Neuron (in vitro differentiated cells): Measurements from ENCODE around the gene MAN1A2.

ENCODE experiments used
- H2AFZ ChIP-seq: one replicate; pipeline ENCODE4 v1.6.1; 2013; ENCODE audit warnings: low read depth, mild to moderate bottlenecking, inconsistent platforms, low read length, moderate library complexity
- H3K27me3 ChIP-seq: one replicate; pipeline ENCODE4 v1.6.1; 2013; ENCODE audit warnings: low read length; ENCODE audit not compliant: insufficient read depth
- H3K36me3 ChIP-seq: one replicate; pipeline ENCODE4 v1.6.1; 2013; ENCODE audit warnings: low read length; ENCODE audit not compliant: insufficient read depth
- H3K4me1 ChIP-seq: one replicate; pipeline ENCODE4 v1.6.1; 2013; ENCODE audit warnings: low read length; ENCODE audit not compliant: insufficient read depth
- H3K4me3 ChIP-seq: 2 replicates; pipeline ENCODE4 v1.5.1; 2013; ENCODE audit warnings: mild to moderate bottlenecking, low read length, moderate library complexity
- H3K9me3 ChIP-seq: one replicate; pipeline ENCODE4 v1.6.1; 2013; ENCODE audit warnings: low read length

MAN1A2 gene

DNA sequence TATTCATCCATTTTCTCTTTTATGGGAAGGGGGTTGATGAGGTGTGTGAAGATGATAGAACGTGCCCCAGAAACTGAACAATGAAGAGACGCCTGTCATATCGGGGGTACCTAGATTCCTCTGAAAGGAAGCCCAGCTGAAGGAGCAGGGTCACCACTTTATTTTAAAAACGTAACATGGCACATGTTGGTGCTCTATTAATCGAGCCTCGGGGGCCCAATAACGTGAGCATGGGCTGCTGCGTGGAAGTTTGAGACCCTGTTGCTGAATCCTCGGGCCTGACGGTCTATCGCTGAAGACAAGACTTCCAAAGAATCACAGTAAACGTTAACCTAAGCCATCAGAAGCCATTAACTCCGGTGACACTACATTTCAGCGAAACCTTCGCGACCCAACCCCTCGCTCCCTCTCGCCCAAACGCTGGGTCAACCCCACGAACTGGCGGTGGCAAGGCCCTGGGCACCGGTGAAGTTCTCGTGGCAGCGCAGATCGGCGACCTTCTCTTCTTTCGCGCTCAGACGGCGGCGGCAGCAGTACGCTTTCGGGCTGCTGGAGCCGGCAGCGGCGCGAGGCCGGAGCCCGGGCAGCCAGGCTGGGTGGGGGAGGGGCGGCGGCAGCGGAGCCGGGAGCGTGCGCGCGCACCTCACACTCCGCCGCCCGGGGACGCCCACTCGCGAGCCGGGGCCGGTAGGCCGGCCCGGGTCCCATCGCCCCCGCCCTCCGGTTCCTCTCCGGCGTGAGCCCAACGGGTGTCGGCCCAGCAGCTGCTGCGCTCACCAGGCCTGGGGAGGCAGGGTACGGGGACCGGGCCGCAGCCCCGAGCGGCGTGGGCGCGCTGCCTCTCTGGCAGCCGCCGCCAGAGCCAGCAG, 838 bp upstream of the MAN1A2 start:
- Histone ChIP-seq H3K4me1 (peaks cover 38% of the 10 kb centered on the region), H2AFZ (peak overlapping the region; percentile 77), H3K4me3 (peak overlapping the region; percentile 76), H3K9me3 (no peaks in the 10 kb centered on the region), H3K36me3 (no peaks in the 10 kb centered on the region), H3K27me3 (no peaks in the 10 kb centered on the region)

- Histone ChIP-seq H3K9me3 (peaks cover 2% of the 10 kb centered on the region), H2AFZ (no peak overlapping the region), H3K27me3 (no peaks in the 10 kb centered on the region), H3K36me3 (no peaks in the 10 kb centered on the region), H3K4me3 (peak overlapping the region; percentile 76), H3K4me1 (peaks cover 43% of the 10 kb centered on the region)
Measured at GRCh38 chr1:117368116-117369108, 1.2 kb downstream of the MAN1A2 start.

DNA sequence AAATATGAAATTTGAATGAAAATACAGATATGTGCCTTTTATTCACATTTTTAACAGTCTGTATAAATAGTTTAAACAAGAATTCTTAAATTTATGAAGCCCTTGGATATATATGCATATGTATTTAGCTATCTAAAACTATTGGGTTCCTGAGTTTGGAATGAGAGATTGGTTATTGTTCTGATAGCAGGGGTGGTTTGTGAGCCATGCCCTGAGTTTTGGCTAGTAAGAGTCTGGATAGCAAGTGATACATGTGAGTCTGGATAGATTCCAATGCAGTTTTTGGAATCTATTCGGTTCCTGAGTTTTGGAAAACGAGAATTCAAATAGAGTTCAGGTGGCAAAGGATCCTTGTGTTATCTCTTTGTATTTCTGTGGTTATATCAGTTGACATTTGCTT, 2.8 kb downstream of the MAN1A2 start:
- Histone ChIP-seq H3K9me3 (peaks cover 3% of the 10 kb centered on the region), H3K27me3 (no peaks in the 10 kb centered on the region), H3K36me3 (no peaks in the 10 kb centered on the region), H3K4me3 (peak overlapping the region; percentile 76), H2AFZ (no peak overlapping the region), H3K4me1 (peaks cover 42% of the 10 kb centered on the region)

DNA sequence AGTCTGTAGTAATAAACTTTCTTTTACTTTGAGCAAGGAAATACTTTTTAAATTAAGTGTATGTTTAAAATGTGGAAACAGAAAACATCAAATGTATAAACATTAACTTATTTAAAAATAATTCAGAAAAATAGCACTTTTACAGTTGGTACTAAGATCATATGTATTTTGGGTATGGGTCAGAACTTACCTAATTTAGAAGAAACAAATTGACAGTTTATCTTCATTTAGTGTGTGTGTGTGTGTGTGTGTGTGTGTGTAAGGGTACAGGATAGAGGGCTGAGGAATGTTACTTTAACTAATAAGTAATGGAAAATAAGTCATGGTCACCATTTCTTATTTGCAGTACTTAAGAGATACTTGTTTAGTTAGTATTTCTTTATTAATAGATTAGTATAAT, 3.3 kb downstream of the MAN1A2 start:
- Histone ChIP-seq H3K4me1 (peaks cover 38% of the 10 kb centered on the region), H3K4me3 (peak overlapping the region; percentile 76), H3K36me3 (no peaks in the 10 kb centered on the region), H3K27me3 (no peaks in the 10 kb centered on the region), H2AFZ (no peak overlapping the region), H3K9me3 (peaks cover 3% of the 10 kb centered on the region)

DNA sequence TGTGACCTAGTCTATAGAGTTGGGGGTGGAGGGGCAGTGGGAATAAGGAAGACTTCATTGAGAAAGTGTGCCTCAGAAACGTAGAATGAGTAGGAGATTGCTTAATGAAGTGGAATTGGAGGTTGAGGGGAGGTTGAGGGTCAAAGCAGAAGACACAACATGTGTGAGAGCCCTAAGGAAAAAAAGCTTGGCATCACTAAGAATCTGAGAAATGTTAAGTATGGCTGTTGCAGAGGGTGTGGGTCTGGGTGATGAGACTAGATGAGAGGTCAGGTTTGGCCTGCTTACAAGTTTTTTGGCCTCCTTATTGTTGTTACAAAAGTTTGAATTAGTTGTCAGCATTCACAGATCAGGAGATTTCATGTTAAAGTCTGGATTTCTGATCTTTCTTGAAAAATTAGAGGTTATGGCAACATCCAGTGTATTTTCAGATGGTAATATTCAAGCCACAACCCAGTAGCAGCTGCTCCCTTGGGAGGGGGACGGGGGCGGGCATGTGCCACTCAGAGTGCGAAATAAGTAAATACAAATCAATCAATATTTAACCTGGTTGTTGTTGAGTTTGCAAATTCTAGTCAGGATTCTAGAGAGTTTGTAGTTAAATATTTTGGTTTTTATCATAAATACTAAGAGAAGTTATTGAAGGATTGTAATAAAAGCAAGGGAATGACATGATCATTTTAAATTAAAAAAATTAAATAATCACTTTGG, 4.3 kb downstream of the MAN1A2 start:
- no peak overlapping the region for H2AFZ ChIP-seq
- H3K36me3 ChIP-seq = no peaks in the 10 kb centered on the region
- peak overlapping the region; percentile 76 for H3K4me3 ChIP-seq
- peaks cover 6% of the 10 kb centered on the region for H3K9me3 ChIP-seq
- H3K4me1 ChIP-seq = peaks cover 31% of the 10 kb centered on the region
- no peaks in the 10 kb centered on the region for H3K27me3 ChIP-seq

GRCh38 chr1:117372863-117373412, 5.7 kb downstream of the MAN1A2 start:
- H3K4me1 ChIP-seq = peaks cover 31% of the 10 kb centered on the region
- H2AFZ ChIP-seq = no peak overlapping the region
- no peak overlapping the region for H3K4me3 ChIP-seq
- peaks cover 6% of the 10 kb centered on the region for H3K9me3 ChIP-seq
- H3K27me3 ChIP-seq = no peaks in the 10 kb centered on the region
- no peaks in the 10 kb centered on the region for H3K36me3 ChIP-seq

- peaks cover 6% of the 10 kb centered on the region for H3K9me3 ChIP-seq
- no peak overlapping the region for H2AFZ ChIP-seq
- no peaks in the 10 kb centered on the region for H3K27me3 ChIP-seq
- peaks cover 25% of the 10 kb centered on the region for H3K4me1 ChIP-seq
- no peak overlapping the region for H3K4me3 ChIP-seq
- H3K36me3 ChIP-seq = no peaks in the 10 kb centered on the region
Measured at GRCh38 chr1:117373932-117374331, 6.7 kb downstream of the MAN1A2 start.

- Histone ChIP-seq H2AFZ (no peak overlapping the region), H3K4me3 (no peak overlapping the region), H3K27me3 (no peaks in the 10 kb centered on the region), H3K36me3 (no peaks in the 10 kb centered on the region), H3K9me3 (peaks cover 6% of the 10 kb centered on the region), H3K4me1 (peaks cover 14% of the 10 kb centered on the region)
Measured at GRCh38 chr1:117375327-117375726, 8.1 kb downstream of the MAN1A2 start.

- Histone ChIP-seq H2AFZ (no peak overlapping the region), H3K36me3 (no peaks in the 10 kb centered on the region), H3K27me3 (no peaks in the 10 kb centered on the region), H3K9me3 (peaks cover 1% of the 10 kb centered on the region), H3K4me3 (no peak overlapping the region), H3K4me1 (no peaks in the 10 kb centered on the region)
Measured at GRCh38 chr1:117387060-117387633, 19.9 kb downstream of the MAN1A2 start.

GRCh38 chr1:117388328-117388727, 21.1 kb downstream of the MAN1A2 start:
- Histone ChIP-seq H3K4me1 (no peaks in the 10 kb centered on the region), H3K9me3 (peaks cover 1% of the 10 kb centered on the region)

DNA sequence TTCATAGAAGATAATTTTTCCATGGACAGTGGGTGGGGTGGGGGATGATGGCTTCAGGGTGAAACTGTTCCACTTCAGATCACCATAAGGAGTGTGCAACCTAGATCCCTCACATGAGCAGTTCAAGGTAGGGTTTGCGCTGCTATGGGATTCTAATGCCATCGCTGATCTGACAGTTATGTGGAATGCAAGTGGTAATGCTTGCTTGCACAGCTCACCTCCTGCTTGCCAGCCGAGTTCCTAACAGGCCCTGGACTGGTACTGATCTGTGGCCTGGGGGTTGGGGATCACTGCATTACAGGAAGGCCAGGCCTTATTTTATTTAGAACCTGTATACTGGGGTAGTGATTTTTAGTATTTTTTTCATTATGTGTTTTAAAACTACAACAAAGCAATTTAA, 22.0 kb downstream of the MAN1A2 start:
- H3K36me3 ChIP-seq = no peaks in the 10 kb centered on the region
- H3K4me3 ChIP-seq = no peak overlapping the region
- peaks cover 1% of the 10 kb centered on the region for H3K9me3 ChIP-seq
- no peak overlapping the region for H2AFZ ChIP-seq
- no peaks in the 10 kb centered on the region for H3K4me1 ChIP-seq
- no peaks in the 10 kb centered on the region for H3K27me3 ChIP-seq

More at GRCh38 chr1:117388328-117388727, 21.1 kb downstream of the MAN1A2 start:
- Histone ChIP-seq H3K27me3 (no peaks in the 10 kb centered on the region), H3K4me3 (no peak overlapping the region), H2AFZ (no peak overlapping the region), H3K36me3 (no peaks in the 10 kb centered on the region)

DNA sequence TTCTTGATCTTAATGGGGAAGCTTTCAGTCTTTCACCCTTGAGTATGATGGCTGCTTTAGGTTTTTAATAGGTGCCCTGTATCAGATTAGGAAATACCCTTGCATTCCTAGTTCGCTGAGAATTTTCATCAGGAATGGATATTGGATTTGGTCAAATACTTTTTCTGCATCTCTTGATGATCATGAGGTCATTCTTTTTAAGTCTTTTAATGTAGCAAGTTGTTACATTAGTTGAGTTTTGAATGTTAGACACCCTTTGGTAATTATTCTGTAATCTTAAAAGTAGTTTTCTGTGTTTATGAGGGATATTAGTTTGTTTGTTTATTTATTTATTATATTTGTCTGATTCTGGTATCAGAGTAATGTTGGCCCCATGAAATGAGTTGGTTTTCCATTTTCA, 22.5 kb downstream of the MAN1A2 start:
- Histone ChIP-seq H3K36me3 (no peaks in the 10 kb centered on the region), H3K4me1 (no peaks in the 10 kb centered on the region), H2AFZ (no peak overlapping the region), H3K9me3 (no peaks in the 10 kb centered on the region), H3K4me3 (no peak overlapping the region), H3K27me3 (no peaks in the 10 kb centered on the region)
